GM12878 (cell line): Measurements from ENCODE around the gene RGS18. TPM values are rescaled to one million over a fixed set of nuclear protein-coding genes. Genes with fewer than 3 reads are reported as not detected.

ENCODE experiments used
- ATF2 ChIP-seq: IDR thresholded peaks from 2 replicates; pipeline ENCODE4 v1.6.1; 2012; ENCODE audit warnings: low read length, inconsistent platforms
- BACH1 ChIP-seq: fragments of 450-650 bp; IDR thresholded peaks from 2 replicates; pipeline ENCODE4 v1.6.1; 2017; ENCODE audit warnings: mild to moderate bottlenecking, borderline replicate concordance
- CBFB ChIP-seq: IDR thresholded peaks from 2 replicates; pipeline ENCODE4 v1.6.1; 2016; ENCODE audit warnings: antibody characterized with exemption, low read depth
- EP300 ChIP-seq, 2 experiments: fragments of 150-350 bp in 1 of 2; IDR thresholded peaks; 2 replicates each; pipeline ENCODE4 v1.6.1; 2011 to 2012; ENCODE audit warnings: low read depth in 2 of 2, low read length in 2 of 2, borderline replicate concordance in 1 of 2, improper control_type of control experiment in 1 of 2, inconsistent platforms in 1 of 2; ENCODE audit not compliant: control insufficient read depth in 1 of 2
- IRF5 ChIP-seq: fragments of 450-650 bp; IDR thresholded peaks from 2 replicates; pipeline ENCODE4 v1.6.1; 2017; ENCODE audit warnings: borderline replicate concordance
- NRF1 ChIP-seq: conservative IDR thresholded peaks from 2 replicates; pipeline ENCODE4 v1.6.1; 2011; ENCODE audit warnings: mild to moderate bottlenecking, low read depth, low read length, improper control_type of control experiment
- SP1 ChIP-seq: IDR thresholded peaks from one replicate; pipeline ENCODE4 v1.6.1; 2011; ENCODE audit warnings: low read depth, low read length
- YBX1 ChIP-seq: fragments of 450-650 bp; IDR thresholded peaks from 2 replicates; pipeline ENCODE4 v1.6.1; 2016; ENCODE audit warnings: antibody characterized with exemption
- polyA plus RNA-seq, 11 experiments: library from polyadenylated mRNA; depleted of rRNA in 4 of 11; unstranded in 6 of 11; stranded (reverse) in 5 of 11; fragments of >200 nt; fragmentation: Nextera tagmentation in 4 of 11; fragmentation: Illumina TruSeq in 1 of 11; extraction: Ambion mirVana in 4 of 11; extraction: Trizol in 1 of 11; gene quantifications; 1 replicate in 1 of 11; 2 replicates in 10 of 11; pipeline versions ENCODE4 v1.2.1 to v1.2.3, GENCODE V29; 2011 to 2016; ENCODE audit warnings: inconsistent platforms in 2 of 11, missing spikeins in 2 of 11, low read depth in 1 of 11
- total RNA-seq, 4 experiments: library from RNA; depleted of rRNA in 3 of 4; stranded (reverse); fragments of >200 nt in 3 of 4; fragmentation: Illumina TruSeq in 1 of 4; extraction: Trizol in 1 of 4; gene quantifications; 2 replicates each; pipeline versions ENCODE4 v1.2.1 to v1.2.3, GENCODE V29; 2013 to 2021
- TF ChIP-seq, protein P1 (sequence below): fragments of 450-650 bp; IDR thresholded peaks from 2 replicates; pipeline ENCODE4 v1.6.1; 2018; ENCODE audit warnings: mild to moderate bottlenecking, low read depth, moderate library complexity; ENCODE audit not compliant: partially characterized antibody

The RGS18 gene
- total and polyA plus RNA-seq, 10 of the 15 experiments (the other 5 are each of a cell fraction or from before 2014, with no cell fraction given), result not detected

- TF ChIP-seq EP300 (IDR thresholded peaks at IDR 0.05; ENCODE audit: borderline replicate concordance in 1 of 2, control insufficient read depth in 1 of 2, low read depth in 2 of 2, low read length in 2 of 2) (no peak), CBFB (no peak), YBX1 (no peak), NRF1 (no peak), ATF2 (no peak), IRF5 (no peak), SP1 (no peak), BACH1 (no peak)
- TF ChIP-seq, protein P1, sequence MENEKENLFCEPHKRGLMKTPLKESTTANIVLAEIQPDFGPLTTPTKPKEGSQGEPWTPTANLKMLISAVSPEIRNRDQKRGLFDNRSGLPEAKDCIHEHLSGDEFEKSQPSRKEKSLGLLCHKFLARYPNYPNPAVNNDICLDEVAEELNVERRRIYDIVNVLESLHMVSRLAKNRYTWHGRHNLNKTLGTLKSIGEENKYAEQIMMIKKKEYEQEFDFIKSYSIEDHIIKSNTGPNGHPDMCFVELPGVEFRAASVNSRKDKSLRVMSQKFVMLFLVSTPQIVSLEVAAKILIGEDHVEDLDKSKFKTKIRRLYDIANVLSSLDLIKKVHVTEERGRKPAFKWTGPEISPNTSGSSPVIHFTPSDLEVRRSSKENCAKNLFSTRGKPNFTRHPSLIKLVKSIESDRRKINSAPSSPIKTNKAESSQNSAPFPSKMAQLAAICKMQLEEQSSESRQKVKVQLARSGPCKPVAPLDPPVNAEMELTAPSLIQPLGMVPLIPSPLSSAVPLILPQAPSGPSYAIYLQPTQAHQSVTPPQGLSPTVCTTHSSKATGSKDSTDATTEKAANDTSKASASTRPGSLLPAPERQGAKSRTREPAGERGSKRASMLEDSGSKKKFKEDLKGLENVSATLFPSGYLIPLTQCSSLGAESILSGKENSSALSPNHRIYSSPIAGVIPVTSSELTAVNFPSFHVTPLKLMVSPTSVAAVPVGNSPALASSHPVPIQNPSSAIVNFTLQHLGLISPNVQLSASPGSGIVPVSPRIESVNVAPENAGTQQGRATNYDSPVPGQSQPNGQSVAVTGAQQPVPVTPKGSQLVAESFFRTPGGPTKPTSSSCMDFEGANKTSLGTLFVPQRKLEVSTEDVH, result no peak
- TF ChIP-seq, all 136 proteins: peak for 0
Observed at GRCh38 chr1:192167011-192167410, 8.7 kb downstream of the RGS18 start (continued).
